MV-4-11 (cell line): ENCODE results near the gene CORT.
"Not testable (repeated sequence)": the region's sequence is repeated elsewhere in the genome, so short reads cannot be mapped to it uniquely, and the experiment has no call there.

Source experiments
- DNase-seq: peaks from one replicate; lab custom pipeline; 2025; lab: John Stamatoyannopoulos, UW

CORT gene, protein sequence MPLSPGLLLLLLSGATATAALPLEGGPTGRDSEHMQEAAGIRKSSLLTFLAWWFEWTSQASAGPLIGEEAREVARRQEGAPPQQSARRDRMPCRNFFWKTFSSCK

DNA sequence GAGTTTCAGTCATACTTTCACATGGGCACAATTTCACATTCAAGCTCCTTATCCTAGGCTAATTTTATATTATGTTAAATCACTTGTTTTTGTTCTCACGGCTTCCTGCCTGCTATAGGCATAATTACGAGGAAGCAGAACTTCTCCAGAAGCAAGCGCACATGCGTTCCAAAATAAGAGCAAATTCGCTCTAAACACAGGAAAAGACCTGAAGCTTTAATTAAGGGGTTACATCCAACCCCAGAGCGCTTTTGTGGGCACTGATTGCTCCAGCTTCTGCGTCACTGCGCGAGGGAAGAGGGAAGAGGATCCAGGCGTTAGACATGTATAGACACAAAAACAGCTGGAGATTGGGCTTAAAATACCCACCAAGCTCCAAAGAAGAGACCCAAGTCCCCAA is at the start of gene CORT:
Gene CORT (plus strand): TSS at position 281 of the 400 bp plus-strand sequence. CDS start 193 bp downstream, outside the sequence.
- DNase-seq, result peak; percentile 25

DNA sequence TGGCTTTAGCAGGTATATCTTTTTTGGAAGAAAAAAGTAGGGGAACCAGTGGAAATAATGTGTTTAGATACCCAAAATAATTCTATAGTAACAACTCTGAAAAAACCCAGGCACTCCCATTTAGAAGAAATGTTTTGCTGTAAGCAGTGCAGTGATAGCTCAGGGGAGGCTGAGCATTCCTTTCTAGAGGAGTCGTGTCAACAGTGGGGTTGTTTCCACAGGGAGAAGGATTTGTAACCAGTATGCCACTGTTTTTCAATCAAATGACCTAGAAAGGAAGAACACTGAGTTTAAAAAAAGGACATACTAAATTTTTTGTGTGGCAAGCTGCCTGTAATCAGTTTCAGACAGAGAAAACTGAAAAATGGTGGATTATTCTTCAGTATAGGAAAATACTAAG is 48.5 kb upstream of the CORT start:
- DNase-seq, result no peak

DNA sequence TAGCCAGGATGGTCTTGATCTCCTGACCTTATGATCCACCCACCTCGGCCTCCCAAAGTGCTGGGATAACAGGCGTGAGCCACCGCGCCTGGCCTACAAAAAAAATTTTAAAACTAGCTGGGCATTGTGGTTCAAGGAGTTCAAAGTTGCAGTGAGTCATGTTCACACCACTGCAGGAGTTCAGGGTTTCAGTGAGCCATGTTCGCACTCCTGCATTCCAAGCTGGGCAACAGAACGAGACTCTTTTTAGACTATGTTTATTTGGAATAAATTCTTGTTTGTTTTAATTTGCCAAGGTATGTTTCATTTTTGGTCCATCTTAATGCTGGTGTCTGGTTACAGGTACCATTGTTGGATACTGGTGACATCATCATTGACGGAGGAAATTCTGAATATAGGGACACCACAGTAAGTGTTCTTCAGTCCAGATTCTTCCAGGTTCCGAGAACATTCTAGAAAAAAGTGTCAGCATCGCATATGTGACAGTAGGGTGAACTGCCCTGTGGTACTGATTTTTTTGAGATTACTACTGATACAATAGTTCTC is 47.0 kb upstream of the CORT start:
- no peak for DNase-seq

DNA sequence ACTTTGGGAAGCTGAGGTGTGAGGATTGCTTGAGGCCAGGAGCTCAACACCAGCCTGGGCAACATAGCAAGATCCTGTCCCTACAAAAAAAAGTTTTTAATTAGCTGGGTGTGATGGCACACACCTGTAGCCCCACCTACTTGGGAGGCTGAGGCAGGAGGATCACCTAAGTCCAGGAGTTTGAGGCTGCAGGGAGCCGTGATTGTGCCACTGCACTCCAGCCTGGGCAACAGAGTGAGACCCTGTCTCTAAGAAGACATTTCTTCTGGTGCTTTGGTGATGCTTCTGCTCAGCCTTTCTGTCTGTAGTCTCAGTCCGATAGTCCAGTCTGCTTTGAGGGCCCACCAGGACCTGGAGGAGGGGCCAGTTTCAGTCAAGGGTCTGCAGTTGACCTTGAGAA is 42.6 kb upstream of the CORT start:
- DNase-seq, result no peak

DNA sequence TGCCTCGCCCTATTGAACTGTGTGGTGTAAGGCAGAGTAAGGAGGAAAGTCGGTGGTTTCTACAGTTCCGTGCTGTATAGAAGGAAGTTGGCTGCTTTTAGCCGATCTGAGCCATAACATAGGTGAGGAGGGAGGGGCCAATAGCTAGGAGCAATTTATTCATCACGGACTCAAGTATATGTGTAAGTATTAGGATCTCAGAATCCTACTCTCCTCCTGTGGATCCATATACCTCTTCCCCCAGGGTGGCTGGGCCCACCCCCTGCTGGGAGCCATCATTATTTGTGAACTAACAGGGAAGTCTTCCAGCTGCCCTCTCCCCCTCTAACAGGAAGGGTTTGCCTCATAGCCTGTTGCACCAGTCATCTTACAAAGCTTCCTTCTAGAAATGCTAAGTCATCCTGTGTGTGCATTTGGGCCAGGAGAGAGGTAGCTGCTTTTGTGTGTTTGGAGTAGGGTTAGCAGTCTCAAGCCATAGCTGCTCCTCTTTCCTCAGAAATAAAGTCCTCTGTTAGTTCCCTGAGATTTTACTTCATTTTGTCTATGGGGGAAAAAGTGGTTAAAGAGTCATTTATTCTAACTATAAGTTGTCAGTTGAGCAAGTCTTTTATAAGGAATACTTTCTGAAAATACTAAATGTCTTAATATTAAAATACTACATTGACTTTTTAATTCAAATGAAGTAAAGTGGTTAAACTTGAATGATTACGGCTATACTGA is 34.5 kb upstream of the CORT start:
- DNase-seq, result peak; percentile 89

DNA sequence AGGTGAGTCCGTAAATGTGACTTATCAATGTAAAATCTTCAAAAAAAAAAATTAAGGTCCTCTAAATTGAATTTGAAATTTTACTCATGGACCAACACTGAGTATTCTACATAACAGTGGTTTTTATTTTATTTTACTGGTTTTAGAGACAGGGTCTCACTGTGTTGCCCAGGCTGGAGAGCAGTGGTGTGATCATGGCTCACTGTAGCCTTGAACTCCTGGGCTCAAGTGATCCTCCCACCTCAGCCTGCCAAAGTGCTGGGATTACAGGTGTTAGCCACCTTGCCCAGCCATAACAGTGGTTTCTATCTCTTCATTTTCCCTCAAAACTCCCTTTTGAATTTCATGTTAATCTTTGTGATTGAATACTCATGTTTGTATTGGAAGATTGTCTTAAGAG is 33.9 kb upstream of the CORT start:
- not testable (repeated sequence) for DNase-seq

DNA sequence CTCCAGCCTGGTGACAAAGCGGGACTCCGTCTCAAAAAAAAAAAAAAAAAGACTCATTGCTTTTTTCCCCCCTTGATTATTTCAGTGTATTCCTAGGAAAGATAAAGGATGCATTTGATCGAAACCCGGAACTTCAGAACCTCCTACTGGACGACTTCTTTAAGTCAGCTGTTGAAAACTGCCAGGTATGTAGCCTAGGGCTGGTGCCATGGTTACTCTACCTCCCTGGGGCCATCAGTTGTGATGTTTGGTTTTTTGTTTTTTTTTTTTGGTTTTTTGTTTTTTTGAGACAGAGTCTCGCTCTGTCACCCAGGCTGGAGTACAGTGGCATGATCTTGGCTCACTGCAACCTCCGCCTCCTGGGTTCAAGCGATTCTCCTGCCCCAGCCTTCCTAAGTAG is 31.1 kb upstream of the CORT start:
- DNase-seq, result not testable (repeated sequence)

DNA sequence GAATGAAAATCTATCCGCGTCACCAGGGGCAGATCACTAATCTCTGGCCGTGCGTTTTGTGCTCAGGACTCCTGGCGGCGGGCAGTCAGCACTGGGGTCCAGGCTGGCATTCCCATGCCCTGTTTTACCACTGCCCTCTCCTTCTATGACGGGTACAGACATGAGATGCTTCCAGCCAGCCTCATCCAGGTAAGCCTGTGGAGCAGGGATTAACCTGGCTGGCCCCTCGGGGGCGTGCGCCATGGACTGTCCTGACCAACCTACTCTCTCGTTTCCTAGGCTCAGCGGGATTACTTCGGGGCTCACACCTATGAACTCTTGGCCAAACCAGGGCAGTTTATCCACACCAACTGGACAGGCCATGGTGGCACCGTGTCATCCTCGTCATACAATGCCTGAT is 30.5 kb upstream of the CORT start:
- no peak for DNase-seq

DNA sequence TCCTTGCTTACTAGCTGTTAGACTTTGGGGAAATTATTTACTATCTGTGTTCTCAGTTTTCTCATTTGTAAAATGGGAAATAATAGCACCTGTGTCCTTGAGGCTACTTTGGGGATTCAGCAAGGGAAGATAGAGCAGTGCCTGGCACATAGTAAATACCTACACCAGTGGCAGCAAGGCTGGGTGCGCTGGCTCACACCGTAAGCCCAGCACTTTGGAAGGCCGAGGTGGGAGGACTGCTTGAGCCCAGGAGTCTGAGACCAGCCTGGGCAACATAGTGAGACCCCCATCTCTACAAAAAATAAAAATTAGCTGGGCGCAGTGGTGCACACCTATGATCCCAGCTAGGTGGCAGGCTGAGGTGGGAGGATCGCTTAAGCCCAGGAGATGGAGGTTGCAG is 28.2 kb upstream of the CORT start:
- no peak for DNase-seq

DNA sequence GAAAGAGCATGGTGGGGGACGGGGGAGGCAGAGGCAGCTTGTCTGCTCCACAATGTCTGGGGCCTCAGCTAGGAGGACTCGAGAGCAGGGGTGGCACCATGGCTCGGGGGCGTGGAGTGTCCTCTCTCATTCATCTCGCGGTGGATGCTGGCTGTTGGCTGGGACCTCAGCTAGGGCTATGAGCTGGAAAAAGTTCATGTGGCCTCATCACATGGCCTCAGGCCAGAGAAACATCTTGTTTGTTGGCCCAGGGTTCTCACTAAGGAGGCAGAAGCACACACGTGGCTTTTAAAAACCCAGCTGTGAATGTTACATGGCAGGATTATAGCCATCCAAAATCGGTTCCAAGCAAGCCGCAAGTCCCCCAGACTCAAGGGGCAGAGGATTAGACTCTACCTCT is 25.8 kb upstream of the CORT start:
- no peak for DNase-seq

DNA sequence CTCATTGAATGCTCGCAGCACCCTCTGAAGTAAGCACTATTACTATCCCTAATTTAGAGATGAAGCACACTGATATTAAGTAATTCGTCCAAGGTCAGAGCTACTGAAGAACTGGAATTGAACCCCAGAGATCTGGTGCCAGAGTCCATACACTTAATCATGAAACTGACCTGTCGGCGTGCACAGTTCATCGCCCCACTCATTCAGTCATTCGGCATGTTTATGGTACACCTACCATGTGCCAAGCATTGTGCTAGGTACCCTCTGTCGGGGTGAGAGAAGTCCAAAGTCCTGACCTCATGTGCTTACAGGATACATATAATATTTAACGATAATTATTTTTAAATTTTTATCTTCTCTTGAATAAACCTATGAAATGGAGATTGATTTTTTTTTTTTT is 25.2 kb upstream of the CORT start:
- DNase-seq, result no peak

DNA sequence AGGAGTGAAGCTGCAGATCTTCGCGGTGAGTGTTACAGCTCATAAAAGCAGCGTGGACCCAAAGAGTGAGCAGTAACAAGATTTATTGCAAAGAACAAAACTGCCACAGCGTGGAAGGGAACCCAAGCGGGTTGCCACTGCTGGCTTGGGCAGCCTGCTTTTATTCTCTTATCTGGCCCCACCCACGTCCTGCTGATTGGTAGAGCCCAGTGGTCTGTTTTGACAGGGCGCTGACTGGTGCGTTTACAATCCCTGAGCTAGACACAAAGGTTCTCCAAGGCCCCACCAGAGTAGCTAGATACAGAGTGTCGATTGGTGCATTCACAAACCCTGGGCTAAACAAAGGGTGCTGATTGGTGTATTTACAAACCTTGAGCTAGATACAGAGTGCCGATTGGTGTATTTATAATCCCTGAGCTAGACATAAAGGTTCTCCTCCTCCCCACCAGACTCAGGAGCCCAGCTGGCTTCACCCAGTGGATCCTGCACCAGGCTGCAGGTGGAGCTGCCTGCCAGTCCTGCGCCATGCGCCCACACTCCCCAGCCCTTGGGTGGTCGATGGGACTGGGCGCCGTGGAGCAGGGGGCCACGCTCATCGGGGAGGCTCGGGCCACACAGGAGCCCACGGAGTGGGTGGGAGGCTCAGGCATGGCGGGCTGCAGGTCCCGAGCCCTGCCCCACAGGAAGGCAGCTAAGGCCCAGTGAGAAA is 23.9 kb upstream of the CORT start:
- peak; percentile 21 for DNase-seq

DNA sequence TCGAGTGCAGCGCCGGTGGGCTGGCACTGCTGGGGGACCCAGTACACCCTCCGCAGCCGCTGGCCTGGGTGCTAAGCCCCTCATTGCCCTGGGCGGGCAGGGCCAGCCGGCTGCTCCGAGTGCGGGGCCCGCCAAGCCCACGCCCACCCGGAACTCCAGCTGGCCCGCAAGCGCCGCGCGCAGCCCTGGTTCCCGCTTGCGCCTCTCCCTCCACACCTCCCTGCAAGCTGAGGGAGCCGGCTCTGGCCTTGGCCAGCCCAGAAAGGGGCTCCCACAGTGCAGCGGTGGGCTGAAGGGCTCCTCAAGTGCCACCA is 23.3 kb upstream of the CORT start:
- not testable (repeated sequence) for DNase-seq

DNA sequence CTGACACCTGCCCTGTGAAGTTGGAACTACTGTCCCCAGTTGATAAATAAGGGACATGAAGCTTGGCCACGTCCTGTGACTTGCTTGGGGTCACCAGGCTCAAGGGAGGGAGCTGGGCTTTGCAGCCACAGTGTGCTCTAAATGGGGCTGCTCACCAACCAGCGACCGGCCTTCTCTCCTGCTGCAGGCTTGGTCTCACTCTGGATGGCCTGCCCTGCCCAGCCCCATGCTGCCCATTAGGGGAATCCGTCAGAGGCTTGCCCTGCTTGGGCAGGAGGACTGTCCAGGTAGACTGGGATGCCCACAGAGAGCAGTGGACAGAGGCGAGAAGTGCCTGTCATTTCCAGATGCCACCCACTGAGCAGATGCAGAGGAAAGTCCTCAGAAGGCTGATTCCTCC is 20.8 kb upstream of the CORT start:
- DNase-seq, result no peak

DNA sequence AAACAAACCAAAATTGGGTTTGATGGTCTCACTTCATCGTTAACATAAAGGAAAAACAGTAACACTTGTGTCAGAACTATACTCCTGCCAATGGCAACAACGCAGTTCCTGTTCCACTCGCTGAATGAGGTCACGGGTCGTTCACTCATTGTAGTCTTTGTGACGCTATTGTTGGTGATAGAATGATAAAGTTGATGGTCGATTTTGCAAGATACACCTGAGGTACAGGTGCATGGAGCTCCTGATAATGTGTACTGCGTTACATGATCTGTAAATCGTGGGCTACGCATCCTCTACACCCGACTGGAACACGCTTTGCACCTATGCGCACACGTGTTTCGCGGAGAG is 20.0 kb upstream of the CORT start:
- DNase-seq, result peak; percentile 48

DNA sequence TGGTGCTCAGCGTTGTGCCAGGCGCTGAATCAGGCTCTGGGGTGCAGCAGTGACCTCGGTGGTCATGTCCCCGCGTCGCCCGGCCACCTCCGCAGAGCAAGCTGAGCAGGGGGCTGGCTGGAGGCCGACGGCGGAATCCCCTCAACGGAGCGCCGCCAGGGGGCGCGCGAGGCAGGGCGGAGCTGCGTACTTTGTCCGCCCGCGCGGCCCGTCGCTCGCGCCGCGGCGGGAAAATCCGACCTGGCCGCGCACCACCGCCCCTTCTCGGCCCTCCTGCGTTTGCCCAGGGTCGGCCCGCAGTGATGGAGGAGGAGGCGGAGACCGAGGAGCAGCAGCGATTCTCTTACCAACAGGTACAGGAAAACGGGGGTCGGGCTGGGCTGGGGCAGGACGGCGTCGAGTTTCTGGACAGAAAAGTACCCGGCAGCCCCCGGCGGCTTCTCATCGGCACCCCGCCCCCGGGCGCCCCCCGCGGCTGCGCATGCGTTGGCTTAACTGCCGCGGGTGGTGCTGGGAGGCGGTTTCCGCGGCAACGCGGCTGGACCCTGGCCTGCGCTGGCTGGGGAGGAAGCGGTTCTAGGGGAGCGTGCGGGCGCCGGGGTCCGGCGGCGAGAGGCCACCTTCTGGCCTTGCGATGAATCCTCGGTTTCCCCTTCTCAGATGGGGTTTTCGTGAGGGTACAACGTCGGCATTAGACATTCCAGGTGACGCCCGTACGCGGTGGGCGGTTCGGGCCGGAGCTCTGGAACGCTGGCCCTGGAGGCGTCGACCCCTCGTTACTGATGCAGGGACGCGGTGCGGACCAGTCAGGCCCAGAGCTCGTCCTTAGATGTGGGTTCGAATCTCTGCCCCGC is 19.4 kb upstream of the CORT start, which contains the start of gene CENPS:
Gene CENPS (plus strand): TSS at position 218 of the 854 bp plus-strand sequence. CDS start 85 bp downstream, at position 303.
- peak; percentile 84 for DNase-seq

DNA sequence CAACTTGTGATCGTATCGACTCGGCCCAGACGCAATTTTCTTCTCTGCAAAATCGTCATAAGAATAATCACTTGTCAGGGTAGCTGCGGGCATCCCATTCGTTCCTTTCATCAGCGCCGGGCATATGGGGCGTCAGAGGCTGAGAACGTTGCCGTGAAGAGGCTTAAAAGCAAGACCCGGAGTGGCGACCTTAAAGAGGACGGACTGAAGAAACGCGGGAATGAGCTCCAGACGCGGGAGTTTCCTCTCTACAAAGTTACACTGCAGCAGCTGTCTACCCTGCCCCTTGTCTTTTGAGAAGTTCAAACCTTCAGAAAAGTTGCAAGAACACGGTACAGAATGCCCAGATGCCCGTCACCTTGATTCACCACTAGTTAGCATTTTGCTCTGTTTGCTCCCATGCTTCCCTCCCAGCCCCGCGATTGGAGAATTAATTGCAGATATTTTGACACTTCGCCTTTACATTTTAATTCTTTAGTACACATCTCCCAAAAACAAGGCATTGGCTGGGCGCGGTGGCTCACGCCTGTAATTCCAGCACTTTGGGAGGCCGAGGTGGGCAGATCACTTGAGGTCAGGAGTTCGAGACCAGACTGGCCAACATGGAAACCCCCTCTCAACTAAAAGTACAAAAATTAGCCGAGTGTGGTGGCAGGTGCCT is 18.6 kb upstream of the CORT start:
- DNase-seq, result peak; percentile 22

DNA sequence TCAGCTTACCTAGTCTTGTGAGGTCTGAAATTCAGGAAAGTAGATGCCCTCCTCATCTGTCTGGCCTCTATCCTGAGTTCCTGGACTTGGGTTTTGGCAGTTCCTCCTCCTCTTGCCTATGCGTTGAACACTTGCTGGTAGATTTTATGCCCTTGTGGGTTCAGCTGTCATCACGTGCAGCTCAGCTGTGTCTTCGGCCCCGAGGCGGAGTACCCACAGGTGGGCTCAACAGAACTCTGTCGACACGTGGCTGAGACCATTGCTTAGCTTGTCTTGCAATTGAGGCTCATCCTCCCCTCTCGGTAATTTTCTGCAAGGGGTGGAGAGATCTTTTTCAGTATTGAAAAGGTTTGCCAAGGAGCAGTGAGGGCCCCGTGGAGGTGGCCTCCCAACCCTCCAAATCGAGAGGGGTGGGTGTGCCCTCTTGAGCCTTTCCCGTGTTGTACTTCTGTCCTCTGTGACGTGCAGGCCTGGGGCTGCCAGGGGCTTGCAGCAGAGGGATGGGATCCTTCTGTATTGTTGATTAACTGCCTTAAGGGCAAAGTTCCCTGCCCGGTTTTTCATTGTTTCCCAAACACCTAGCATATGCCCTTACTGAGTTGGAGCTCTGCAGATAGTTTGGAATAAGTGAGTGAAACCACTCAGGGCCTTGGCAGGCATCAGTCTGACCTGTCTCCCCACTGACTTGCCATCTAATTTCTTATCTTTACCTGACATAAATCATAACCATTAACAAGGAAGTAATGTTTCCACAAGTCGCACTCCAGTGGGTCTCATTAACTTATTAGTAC is 16.7 kb upstream of the CORT start:
- peak; percentile 15 for DNase-seq

DNA sequence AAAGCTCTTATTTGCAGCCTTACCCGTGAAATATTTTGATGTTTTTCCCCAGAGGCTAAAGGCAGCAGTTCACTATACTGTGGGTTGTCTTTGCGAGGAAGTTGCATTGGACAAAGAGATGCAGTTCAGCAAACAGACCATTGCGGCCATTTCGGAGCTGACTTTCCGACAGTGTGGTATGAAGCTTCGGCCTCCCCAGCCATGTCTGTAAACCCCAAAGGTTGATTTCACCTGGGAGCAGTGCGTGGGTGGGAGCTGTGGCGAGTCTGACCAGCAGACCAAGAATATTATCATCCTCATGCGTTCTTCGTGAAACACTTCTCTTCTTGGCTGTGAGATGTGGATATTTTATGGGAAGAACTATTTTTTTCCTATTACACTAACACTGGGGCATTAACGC is 16.0 kb upstream of the CORT start:
- no peak for DNase-seq

DNA sequence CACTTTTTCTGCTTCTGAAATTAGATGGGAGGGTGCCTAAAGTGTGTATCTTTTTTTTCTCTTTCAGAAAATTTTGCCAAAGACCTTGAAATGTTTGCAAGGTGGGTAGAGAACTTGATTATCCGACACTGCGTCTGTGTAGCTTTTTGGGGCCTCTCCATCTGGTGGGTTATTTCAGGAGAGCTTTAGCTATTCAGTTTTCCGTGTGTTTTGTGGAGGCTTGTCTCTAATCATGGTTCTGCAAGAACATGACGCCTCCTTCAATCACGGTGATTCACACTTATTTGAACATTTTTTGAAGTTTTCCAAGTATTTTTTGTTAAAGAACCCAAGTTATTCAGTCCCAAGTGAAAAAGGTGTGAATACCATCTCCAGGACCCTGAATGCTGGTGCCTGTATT is 15.2 kb upstream of the CORT start:
- DNase-seq, result no peak

DNA sequence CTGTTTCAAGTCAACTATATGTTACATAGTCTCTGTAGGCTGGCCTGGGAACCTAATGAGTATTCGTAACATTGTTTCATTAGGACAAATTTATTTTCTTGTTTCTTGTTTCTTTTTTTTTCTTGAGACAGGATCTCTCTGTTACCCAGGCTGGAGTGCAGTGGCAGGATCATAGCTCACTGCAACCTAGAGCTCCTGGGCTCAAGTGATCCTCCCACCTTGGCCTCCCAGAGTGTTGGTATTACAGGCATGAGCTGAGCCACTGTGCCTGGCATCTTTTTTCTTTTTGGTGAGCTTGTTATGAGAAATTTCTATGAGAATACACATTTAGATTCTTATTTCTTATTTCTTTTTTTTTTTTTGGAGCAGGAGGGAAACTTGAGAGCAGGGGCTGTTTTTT is 12.8 kb upstream of the CORT start:
- no peak for DNase-seq
